Renal cortex interstitium (tissue), 15 donors: ENCODE measurements around the gene PPP2R2C. TPM values are rescaled to one million over a fixed set of nuclear protein-coding genes. Genes with fewer than 3 reads are reported as not detected.

ENCODE experiments used
- DNase-seq, 11 donors: peaks; one replicate each; pipeline ENCODE4 v3.0.0-alpha.2; 2013; ENCODE audit warnings: low read depth in 9 of 11, low spot score in 4 of 11; ENCODE audit errors: extremely low read depth in 1 of 11
- long read RNA-seq, 16 experiments: transcript quantifications; one replicate each; lab custom pipeline, GENCODE V29; 2026
- polyA plus RNA-seq, 3 donors: library from polyadenylated mRNA; unstranded; fragments of 120-200 nt; gene quantifications; one replicate each; pipeline ENCODE4 v1.2.1, GENCODE V29; 2013; ENCODE audit not compliant: insufficient read length in 3 of 3

Gene PPP2R2C
- under 1 TPM; 0.17 to 0.65 (median 0.35) TPM for polyA plus RNA-seq
- long read RNA-seq, donor 1 = 0 reads
- long read RNA-seq, donor 2 = 0 reads
- long read RNA-seq, donor 3 = 0 reads
- long read RNA-seq, donor 4, partial matches to known transcripts = 0 of 1 reads
- long read RNA-seq, donor 4, other reads (novel, unspliced or antisense) = 0 of 1 reads
- long read RNA-seq, donor 5 = 0 reads
- long read RNA-seq, donor 6, partial matches to known transcripts = 0 of 7 reads
- long read RNA-seq, donor 6, other reads (novel, unspliced or antisense) = 7 of 7 reads
- long read RNA-seq, donor 7 = 0 reads
- long read RNA-seq, donor 8 = 0 reads
- long read RNA-seq, donor 9 = 0 reads
- long read RNA-seq, donor 10 = 0 reads
- long read RNA-seq, donor 11 = 0 reads
- long read RNA-seq, donor 12 = 0 reads
- long read RNA-seq, donor 13 = 0 reads
- long read RNA-seq, donor 14 = 0 reads
- long read RNA-seq, donor 15 = 0 reads
- long read RNA-seq, donor 16 = 0 reads

- DNase-seq = no peak
Observed at GRCh38 chr4:6472387-6473263, at the start of gene PPP2R2C. Gene PPP2R2C (minus strand): TSS chr4:6472614. CDS start chr4:6472229, 385 bp downstream.

DNA sequence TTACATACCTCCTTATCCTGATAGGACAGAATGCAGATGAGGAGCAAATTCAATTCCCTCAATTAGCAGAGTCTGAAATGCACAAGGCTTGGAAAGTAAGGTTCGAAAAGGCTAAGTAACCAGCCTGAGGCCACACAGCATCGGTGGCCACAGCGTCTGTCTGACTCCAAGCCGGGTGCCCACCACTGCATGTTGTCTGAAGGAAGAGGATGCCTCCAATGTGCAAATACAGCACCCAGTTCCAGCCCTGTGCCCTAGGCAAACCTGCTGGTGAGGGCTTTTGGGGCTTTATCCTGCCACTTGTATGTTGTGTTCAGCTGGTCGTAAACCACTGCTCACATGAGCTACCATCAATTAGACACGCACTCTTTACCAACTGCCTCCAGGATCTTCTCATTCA, 48.6 kb upstream of the PPP2R2C start:
- DNase-seq = no peak

DNA sequence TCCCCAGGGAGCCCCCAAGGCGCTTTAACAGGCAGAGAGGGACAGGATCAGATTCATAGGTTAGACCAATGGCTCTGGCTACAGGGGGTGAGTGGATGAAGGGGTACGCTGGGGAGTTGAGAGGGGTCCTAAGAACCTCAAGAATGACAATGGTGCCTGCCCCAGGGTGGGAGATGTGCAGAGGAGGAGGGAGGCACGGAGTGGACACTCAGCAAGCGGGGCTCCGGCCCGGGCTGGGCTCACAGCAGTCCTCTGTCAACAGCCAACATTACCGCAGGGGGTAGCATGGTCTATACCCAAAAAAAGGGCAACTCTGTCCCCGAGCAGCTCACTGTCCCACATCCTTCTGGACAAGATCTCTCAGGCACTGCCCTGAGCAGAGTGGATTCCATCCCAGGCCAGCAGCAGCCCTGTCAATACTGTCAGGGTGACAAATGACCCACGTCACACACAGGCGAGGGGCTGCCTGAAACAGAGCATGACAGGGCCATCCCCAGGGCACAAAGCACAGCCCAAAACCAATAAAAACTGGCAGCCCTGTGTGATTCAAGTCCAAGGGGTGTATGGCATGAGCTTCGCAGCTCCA, 47.7 kb upstream of the PPP2R2C start:
- no peak for DNase-seq

DNA sequence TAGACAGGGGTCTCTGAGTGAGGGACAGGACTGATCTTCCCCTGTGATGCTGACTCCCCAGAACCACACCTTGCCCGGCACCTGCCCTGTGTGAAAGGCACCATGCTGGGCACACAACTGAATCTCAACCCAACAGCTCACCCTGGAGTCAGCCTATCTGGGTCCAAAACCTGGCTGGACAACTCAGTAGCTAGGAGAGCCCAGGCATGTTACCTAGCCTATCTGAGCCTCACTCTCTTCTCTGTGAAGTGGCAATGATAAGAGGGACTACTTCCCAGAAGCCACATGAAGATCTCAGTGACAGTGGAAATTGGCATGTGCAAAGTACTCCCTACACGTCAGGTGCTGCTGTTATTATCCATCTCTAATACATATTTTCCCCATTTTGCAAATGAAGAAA, 44.8 kb upstream of the PPP2R2C start:
- DNase-seq = no peak

DNA sequence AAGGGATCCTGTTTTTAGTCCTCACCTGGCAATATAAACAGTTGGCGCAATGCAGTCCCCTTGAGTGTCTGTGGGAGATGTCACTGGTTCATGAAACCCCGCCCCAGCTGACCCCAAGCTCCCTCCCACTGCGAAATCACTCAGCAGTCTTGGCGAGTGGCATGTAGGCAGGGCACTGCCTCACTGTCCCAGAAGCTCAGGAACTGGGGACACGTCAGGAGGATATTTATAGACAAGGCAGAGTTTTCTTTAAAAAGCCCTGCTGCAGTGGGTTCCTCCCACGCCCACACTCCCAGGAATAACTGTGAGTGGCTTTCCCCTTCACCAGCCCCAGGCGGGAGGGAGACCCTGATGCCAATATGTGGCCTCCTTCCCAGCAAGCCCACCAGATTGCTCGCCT, 44.3 kb upstream of the PPP2R2C start:
- DNase-seq = no peak

DNA sequence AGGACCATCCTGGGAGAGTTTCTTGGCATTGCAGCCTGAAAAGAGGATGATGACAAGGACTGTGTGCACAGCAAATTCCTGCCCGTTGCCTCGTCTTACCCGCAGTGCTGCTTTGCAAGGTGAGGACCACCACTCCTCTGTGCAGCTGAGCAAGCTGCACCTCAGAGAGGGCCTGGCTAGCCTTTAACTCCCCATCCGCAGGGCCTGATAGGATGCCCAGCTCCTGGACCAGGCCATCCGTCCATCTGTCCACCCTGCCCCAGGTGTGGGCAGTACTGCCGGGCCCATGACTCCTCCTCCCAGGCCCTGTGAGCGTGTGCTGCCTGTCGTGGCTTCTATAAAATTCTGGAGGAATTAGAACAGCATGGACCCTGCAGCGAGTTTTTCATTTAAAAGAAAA, 43.9 kb upstream of the PPP2R2C start:
- DNase-seq = no peak

DNA sequence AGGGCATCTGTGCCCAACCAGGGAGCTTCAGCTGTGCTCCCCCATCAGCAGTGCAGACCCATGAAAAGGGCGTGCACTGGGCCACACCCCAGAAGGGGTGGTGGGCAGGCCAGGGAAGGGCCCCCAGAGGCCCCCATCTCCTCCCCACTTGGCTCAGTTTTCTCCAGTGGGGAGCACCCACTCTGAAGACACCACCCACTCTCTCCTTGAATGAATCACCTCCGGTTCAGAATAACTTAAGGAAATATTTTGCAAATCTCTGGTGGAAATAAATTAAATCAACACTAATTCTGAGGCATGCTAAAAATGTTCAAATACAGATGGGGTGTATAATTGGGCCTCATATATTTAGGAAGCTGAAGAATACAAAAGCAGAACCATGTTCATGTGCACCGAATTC, 41.3 kb upstream of the PPP2R2C start:
- DNase-seq = no peak

DNA sequence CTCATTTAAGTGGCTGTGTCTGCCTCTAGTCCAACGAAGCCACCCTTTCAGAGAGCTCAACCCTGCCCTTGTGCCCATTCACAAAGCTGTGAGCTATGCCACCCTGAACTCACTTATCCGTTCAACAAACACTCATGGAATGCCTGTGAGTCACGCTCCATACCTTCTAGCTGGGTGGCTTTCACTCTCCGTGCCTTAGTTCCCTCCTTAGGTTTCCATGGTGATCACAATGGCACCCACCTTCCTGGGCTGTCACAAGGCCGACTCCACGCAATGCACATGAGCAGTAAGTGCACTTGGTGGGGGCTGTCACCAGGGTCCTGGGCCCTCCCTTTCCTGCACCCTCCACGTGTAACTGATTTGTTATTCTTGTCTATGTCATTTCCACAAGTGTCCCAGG, 37.2 kb upstream of the PPP2R2C start:
- no peak for DNase-seq

- DNase-seq = no peak
Observed at GRCh38 chr4:6507345-6507744, 34.9 kb upstream of the PPP2R2C start.

DNA sequence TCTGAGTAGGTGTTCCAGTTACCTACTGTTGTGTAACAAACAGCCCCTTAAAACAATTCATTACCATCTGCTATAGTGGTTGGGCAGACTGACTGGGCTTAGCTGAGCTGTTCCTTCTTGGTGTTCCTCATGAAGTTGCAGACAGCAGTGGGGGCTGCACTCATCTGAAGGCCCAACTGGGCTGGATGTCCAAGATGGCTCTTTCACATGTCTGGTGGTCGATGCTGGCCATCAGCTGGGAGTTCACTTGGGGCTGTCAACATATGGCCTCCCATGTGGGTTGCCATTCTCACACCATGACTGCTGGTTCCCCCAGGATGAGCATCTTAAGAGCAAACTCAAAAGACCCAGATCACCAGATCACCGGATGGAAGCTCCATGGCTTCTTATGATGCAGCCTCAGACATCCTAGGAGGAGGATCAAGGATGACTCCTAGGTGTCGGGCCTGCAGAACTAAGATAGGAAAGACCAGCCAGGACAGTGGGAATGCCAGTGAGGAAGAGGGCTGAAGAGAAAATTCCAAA, 34.3 kb upstream of the PPP2R2C start:
- no peak for DNase-seq

DNA sequence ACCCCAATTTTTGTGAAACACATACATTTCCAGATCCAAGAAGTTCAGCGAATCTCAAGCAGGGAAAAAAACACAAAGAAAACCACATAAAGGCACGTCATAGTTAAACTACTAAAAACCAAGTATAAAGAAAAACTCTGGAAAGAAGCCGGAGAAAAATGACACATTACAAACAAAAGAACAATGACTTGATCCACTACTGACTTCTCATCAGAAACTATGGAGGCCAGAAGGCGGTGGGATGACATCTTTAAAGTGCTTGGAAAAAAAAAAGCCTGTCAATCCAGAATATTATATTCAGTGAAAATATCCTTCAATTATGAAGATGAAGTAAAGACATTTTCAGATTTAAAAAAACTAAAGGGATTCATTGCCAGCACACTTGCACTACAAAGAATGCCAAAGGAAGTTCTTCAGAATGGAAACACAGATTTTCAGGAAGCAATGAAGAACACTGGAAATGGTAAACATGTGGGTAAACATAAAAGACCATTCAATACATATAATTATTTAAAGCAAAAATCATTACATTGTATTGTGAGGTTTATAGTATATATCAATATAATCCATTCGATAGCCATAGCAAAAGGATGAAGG, 32.6 kb upstream of the PPP2R2C start:
- no peak for DNase-seq

DNA sequence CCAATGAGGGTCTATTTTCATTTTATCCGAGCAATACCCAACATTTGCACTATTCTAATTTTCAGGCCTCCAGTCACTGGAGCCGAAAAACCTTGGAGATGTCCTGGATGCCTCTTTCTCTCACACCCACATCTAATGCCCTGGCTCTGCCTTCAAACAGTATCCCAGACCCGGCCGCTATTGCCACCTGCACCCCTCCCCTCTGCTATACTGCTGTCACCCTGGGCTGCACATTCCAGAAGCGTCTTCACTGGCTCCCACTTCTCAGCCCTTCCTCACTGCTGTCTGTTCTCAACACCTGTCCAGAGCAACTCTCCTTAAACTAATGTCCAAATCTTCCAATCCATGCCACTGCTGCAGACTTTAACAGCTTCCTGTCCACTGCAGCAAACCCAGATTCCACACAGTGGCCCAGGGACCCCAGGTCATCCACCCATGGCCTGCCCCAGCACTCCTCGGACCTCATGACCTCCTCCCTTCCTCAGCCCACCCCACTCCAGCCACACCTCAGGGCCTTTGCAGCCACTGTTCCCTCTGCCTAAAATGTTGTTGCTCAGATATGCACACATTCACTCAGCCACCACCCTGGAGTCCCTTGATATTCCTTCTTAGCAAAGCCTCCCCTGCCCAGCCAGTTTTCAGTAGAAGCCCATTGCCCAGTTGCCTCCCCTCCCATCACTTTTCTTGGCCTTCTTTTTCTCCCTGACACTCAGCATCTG, 30.5 kb upstream of the PPP2R2C start:
- DNase-seq = no peak

GRCh38 chr4:6502147-6502546, 29.7 kb upstream of the PPP2R2C start:
- DNase-seq = no peak

DNA sequence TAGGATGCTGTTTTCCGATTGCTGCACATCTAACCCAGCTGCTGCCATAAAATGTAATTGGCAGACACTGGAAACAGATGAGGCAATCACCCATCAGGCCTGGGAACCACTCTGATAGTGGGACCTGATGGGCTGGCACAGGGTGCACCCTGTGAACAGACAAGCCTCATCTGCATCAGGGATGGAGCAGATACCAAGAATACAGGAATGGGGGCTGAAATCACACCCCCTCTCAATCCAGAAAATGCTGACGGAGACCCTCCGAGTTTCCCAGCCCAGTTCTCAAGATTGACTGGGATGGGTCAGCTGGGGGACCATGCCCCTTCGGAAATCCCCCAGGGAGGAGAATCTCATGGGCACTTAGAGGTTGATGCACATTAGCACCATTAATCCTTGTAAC, 28.8 kb upstream of the PPP2R2C start:
- DNase-seq = no peak

- DNase-seq = no peak
Observed at GRCh38 chr4:6500481-6501140, 28.2 kb upstream of the PPP2R2C start.

DNA sequence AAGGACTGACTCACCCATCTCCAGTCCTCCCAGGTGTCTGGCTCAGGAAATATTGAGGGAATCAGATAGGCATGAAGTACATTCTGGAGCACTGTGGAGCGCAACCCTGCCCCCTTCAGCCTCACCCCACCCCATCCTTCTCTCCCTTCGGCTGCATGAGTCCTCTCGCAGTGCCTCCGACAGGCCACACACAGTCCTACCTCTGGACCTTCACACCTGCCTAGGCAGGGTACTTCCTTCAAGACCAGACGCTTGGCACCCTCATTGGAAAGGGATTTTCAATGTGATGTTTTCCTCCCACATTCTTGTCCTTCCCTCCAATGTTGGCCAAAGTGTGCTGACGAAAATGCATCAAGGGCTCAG, 26.8 kb upstream of the PPP2R2C start:
- DNase-seq = no peak

- no peak for DNase-seq
Observed at GRCh38 chr4:6498511-6499237, 26.3 kb upstream of the PPP2R2C start.

DNA sequence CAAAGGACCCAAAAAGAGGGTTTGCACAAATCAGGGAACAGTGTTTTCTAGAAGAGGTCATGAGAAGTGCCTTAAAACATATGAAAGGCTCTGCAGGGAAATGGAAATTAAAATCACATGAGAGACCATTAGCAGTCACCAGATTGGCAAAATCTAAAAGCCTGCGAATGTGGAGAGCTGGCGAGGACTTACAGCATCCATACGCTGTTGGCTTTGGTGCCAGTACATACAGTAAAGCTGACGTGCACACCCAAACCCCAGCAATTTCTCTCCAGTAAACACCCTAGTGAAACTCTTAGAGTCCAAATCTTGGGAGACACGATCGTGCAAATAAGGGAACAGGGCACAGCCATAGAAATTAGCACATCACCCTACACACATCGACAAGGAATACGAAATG, 25.4 kb upstream of the PPP2R2C start:
- DNase-seq = no peak
